ENCODE data around the gene MEPE. TPM values are rescaled to one million over a fixed set of nuclear protein-coding genes. Genes with fewer than 3 reads are reported as not detected.

The MEPE gene
- total RNA-seq, 1 donor from 2014 or later = not detected

- no peak for DNase-seq (ENCODE audit: low spot score)
- intact Hi-C loops (cut with DNase I) = loop anchor here (1.0 kb wide), 1 partner anchor 160 kb away; no protein-coding TSS in a partner anchor
Observed at GRCh38 chr4:87839592-87839946, 6.8 kb downstream of the MEPE start.

- DNase-seq (ENCODE audit: low spot score) = no peak
- intact Hi-C loops (cut with DNase I) = no loop called here
Observed at GRCh38 chr4:87840149-87840548, 7.4 kb downstream of the MEPE start.

- intact Hi-C loops (cut with DNase I) = no loop called here
- DNase-seq (ENCODE audit: low spot score) = no peak
Observed at GRCh38 chr4:87843936-87844335, 11.2 kb downstream of the MEPE start.

DNA sequence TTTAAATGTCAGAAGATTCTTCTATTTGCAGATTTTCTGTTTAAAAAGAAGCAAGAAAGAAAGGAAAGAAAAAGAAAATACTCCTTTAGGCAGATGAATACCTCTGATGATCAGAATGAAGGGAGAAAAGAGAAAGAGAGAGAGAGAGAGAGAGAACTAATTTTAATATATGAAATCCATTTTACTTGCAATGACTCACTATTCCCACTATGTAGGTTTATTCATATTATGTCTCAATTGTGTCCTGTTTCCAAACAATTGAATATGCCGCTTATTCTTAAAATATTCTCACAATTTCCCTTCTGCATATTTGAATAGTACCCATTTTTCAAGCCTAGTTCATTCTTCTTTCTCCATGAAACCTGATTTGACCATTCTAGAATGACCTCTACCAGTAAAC, 11.7 kb downstream of the MEPE start:
- intact Hi-C loops (cut with DNase I) = no loop called here
- no peak for DNase-seq (ENCODE audit: low spot score)

- DNase-seq (ENCODE audit: low spot score) = no peak
- intact Hi-C loops (cut with DNase I) = loop anchor here (5.0 kb wide), 2 partner anchors 304 to 469 kb away; no protein-coding TSS in a partner anchor
Observed at GRCh38 chr4:87846226-87846625, 13.5 kb downstream of the MEPE start.

GRCh38 chr4:87848622-87849351, 16.0 kb downstream of the MEPE start:
- intact Hi-C loops (cut with DNase I) = loop anchor here (2.0 to 5.0 kb wide), 3 partner anchors 170 to 471 kb away; no protein-coding TSS in a partner anchor
- no peak for DNase-seq (ENCODE audit: low spot score)

DNA sequence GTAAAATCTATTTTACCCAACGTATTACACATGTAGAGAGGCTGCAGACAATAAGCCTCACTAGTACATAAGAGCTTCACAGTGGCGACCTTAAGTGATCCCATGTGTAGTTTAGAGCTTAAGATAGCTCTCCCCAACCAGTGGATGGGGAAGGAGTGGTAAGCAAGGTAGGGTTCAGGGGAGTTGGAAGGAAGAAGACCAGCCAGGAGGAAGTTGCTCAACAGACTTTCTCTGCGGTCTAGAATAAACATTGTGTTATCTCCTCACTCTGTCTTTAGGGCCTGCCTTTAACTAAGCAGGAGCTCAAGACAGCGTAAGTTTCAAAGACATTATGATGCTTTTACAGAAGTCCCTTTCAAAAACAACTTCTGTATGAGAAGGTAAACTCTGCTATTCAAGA, 16.8 kb downstream of the MEPE start:
- DNase-seq (ENCODE audit: low spot score) = no peak
- intact Hi-C loops (cut with DNase I) = loop anchor here (2.0 to 5.0 kb wide), 3 partner anchors 171 to 472 kb away; no protein-coding TSS in a partner anchor

GRCh38 chr4:87851332-87851731, 18.6 kb downstream of the MEPE start:
- intact Hi-C loops (cut with DNase I) = no loop called here

DNA sequence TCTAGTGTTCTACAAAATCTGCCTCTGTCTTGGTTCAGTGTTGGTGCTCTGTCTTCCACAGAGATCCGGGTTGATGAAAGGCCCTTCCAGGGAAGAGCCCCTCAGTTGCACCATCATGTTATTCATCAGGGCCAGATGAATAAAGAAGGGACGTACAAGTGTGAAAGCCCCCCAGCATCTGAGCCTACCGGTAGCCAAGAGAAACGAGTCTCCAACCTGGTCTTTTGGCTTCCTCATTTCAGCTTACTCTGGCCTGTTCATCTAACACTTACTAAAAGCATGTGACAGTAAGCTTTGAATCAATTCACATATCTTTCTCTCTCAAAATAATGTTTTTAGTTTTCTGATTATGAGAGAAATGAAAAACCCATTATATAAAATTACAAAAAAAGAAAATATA, 19.2 kb downstream of the MEPE start:
- no peak for DNase-seq (ENCODE audit: low spot score)
- intact Hi-C loops (cut with DNase I) = no loop called here

More at GRCh38 chr4:87851332-87851731, 18.6 kb downstream of the MEPE start:
- DNase-seq (ENCODE audit: low spot score) = no peak

DNA sequence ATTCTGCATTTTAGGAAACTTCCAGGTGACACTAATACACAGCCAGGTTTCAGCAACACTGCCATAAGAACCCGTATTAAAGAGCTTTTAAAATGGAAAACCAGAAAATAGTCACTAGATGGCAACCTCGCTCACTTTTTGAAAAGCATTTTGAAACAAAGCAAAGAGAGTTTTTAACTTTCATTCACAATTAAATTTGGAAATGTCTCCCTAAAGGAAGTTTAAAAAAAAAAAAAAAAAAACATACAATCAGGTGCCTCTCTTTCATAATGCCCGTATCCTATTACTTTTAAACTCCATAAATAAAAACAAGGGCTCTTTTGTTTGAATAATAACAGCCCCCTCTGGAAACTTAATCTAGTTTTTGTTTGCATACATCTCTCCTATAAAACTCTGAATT, 20.3 kb downstream of the MEPE start:
- intact Hi-C loops (cut with DNase I) = loop anchor here (1.0 kb wide), 1 partner anchor 120 kb away; no protein-coding TSS in a partner anchor
- no peak for DNase-seq (ENCODE audit: low spot score)

DNA sequence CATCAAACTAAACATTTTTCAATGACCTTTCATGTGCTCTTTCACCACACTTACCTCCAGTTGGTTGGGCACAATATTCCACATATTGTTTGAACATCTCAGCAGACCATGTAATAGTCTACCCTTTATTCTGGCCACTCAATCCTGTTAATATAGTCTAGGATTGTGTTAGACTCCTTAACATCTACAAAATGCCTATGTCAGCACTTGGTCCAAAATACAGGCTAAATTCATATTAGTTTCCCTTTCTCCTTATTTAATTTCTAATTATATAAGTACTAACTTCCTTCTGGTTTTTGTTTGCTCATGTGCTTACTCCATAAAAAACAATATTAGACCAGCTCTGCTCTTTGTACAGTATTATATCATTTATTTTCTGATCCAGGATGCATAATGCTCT, 21.1 kb downstream of the MEPE start:
- intact Hi-C loops (cut with DNase I) = loop anchor here (1.0 kb wide), 1 partner anchor 119 kb away; no protein-coding TSS in a partner anchor
- DNase-seq (ENCODE audit: low spot score) = no peak

GRCh38 chr4:87855559-87855958, 22.8 kb downstream of the MEPE start:
- intact Hi-C loops (cut with DNase I) = loop anchor here (5.0 kb wide), 1 partner anchor 357 kb away; no protein-coding TSS in a partner anchor

DNA sequence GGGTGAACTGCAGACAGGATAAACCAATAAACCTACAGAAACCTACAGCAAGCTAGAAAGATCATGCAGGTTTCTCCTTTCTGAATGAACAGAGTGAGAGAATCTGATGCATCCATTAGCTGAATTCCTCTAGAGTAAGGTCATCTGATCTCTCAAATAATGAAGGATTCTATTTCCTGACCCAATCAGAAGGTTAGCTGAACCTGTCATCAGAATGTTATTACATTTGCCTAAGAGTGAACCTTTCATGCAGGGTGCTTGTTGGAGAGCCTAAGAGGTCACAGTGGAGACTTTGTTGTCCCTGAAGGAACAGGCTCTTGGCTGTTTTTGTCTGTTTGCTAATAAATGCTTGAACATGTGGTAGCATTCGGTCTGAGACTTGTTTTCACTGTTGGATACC, 24.0 kb downstream of the MEPE start:
- intact Hi-C loops (cut with DNase I) = loop anchor here (5.0 kb wide), 1 partner anchor 355 kb away; no protein-coding TSS in a partner anchor
- no peak for DNase-seq (ENCODE audit: low spot score)

More at GRCh38 chr4:87855559-87855958, 22.8 kb downstream of the MEPE start:
- DNase-seq (ENCODE audit: low spot score) = no peak

- intact Hi-C loops (cut with DNase I) = loop anchor here (5.0 kb wide), 1 partner anchor 355 kb away; no protein-coding TSS in a partner anchor
Observed at GRCh38 chr4:87857789-87858188, 25.0 kb downstream of the MEPE start.

GRCh38 chr4:87862236-87862635, 29.5 kb downstream of the MEPE start:
- no peak for DNase-seq (ENCODE audit: low spot score)
- intact Hi-C loops (cut with DNase I) = no loop called here

More at GRCh38 chr4:87857789-87858188, 25.0 kb downstream of the MEPE start:
- DNase-seq (ENCODE audit: low spot score) = no peak

GRCh38 chr4:87863486-87863885, 30.7 kb downstream of the MEPE start:
- intact Hi-C loops (cut with DNase I) = no loop called here

DNA sequence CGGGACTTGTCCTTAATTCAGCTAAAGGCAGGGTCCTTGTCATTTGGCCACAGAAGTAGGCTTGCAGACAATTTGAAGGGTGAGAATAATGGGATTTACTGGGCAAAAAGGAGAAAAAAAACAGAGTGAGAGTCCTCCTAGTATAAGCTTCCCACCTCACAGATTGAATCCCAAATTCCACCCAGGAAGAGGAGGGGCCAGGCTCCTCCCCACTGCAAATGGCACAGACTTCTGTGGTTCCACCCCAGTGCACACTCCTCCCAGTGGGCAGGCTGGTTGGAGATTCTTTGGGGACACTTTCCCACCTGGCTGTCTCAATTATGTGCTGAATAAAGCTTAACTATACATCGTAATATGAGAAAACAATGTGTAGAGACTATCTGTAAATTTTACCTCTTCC, 31.6 kb downstream of the MEPE start:
- DNase-seq (ENCODE audit: low spot score) = no peak
- intact Hi-C loops (cut with DNase I) = no loop called here

More at GRCh38 chr4:87863486-87863885, 30.7 kb downstream of the MEPE start:
- no peak for DNase-seq (ENCODE audit: low spot score)

DNA sequence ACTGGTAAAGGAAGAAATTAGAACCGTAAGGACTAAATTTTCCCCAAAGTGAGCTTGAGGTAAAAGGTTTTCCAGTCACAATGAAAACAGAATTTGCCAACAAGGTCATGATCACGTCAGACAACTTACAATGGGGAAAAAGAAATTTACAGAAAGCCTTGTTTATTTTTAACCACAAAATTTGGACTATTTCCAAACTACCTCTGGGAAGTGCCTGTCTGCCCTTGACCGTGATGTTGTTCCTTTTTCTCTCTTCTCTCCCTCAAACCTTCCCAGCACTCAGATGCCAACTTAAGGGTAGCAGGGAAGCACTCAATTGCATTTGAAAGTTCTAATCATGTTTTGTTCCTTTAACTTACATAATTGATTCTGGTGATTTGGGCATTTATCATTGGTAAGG, 32.5 kb downstream of the MEPE start:
- intact Hi-C loops (cut with DNase I) = no loop called here
- DNase-seq (ENCODE audit: low spot score) = no peak

GRCh38 chr4:87865960-87866598, 33.3 kb downstream of the MEPE start:
- intact Hi-C loops (cut with DNase I) = no loop called here
- no peak for DNase-seq (ENCODE audit: low spot score)

DNA sequence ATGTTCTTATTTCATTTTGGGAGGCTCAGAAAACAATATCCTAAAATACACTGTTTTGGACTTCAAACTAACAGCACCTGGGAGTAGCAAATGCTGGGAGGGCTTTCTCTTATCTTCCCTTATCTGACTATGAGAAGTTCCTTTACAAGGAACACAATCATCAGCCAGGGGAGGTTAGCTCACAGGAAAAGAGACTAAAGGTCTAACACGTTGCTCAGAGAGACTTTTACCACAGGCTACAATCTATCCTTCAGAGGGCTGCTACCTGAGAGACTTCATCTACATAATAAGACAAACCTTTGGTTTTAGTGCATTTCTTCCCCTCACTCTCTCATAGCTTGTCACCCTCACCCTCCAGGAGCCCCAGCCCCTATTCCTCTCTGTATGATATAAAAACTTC, 35.8 kb downstream of the MEPE start:
- intact Hi-C loops (cut with DNase I) = no loop called here

GRCh38 chr4:87872028-87872427, 39.3 kb downstream of the MEPE start:
- intact Hi-C loops (cut with DNase I) = no loop called here
- DNase-seq (ENCODE audit: low spot score) = no peak

More for the DNA sequence above, 35.8 kb downstream of the MEPE start:
- DNase-seq (ENCODE audit: low spot score) = no peak

All from cardiac septum (tissue), 1 donor.